Progenitor cell of endocrine pancreas (in vitro differentiated cells): ENCODE measurements around the gene TP53RK. TPM values are rescaled to one million over a fixed set of nuclear protein-coding genes. Genes with fewer than 3 reads are reported as not detected.

Experiments
- DNase-seq: peaks from one replicate; pipeline ENCODE4 v3.0.0; 2021; ENCODE audit warnings: low spot score; ENCODE audit not compliant: unreplicated experiment
- H3K27ac Mint-ChIP-seq: 2 replicates; pipeline ENCODE4 v1.8.0; 2021; ENCODE audit warnings: mild to moderate bottlenecking, moderate library complexity, mixed read lengths
- H3K27me3 Mint-ChIP-seq: 2 replicates; pipeline ENCODE4 v1.8.0; 2021; ENCODE audit warnings: mixed read lengths
- H3K36me3 Mint-ChIP-seq: 2 replicates; pipeline ENCODE4 v1.8.0; 2022; ENCODE audit warnings: mixed read lengths; ENCODE audit not compliant: insufficient read depth
- H3K4me1 Mint-ChIP-seq: 2 replicates; pipeline ENCODE4 v1.8.0; 2021; ENCODE audit warnings: low read depth, mixed read lengths
- H3K4me3 Mint-ChIP-seq: 2 replicates; pipeline ENCODE4 v1.8.0; 2021; ENCODE audit warnings: low read depth, mild to moderate bottlenecking, moderate library complexity, mixed read lengths
- H3K9me3 Mint-ChIP-seq: 2 replicates; pipeline ENCODE4 v1.8.0; 2021; ENCODE audit warnings: low read depth, mixed read lengths
- CTCF ChIP-seq: fragments of 200-600 bp; sonication (generic); IDR thresholded peaks from one replicate; pipeline ENCODE4 v1.5.0; 2021; ENCODE audit warnings: antibody characterized with exemption, mild to moderate bottlenecking; ENCODE audit not compliant: unreplicated experiment
- total RNA-seq: library from RNA; stranded (reverse); gene quantifications from 2 replicates; pipeline ENCODE4 v1.2.1, GENCODE V29; 2021

The TP53RK gene
- total RNA-seq, 1 donor from 2014 or later = 11.5 TPM

DNA sequence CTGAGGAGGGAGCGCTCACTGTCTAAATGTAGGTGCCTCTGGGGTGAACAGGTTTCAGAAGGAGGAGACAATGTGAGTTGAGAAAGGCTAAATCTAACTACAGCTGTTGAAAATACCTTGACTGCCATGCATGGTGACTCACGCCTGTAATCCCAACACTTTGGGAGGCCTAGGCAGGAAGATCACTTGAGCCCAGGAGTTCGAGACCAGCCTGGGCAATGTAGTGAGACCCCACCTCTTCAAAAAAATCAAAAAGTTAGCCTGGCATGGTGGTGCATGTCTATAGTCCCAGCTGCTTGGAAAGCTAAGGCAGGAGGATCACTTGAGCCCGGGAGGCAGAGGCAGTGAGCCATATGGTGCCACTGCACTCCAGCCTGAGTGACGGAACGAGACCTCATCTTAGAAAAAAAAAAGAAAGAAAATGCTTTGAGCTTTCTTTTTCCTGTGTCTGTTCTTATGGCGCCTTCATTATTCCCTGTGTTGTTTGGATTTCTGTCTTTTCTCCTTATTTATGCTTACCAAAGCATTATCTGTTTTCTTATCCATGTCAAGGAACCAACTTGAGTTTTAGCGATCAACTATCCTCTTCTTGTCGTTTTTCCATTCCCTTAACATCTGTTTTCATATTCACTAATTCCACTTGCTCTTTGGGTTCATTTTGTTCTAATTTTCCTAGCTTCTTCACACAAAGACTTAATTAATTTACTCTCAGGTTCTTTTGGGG lies 28.7 kb upstream of the TP53RK start:
- Mint-ChIP-seq H3K36me3 (peaks cover 13% of the 10 kb centered on the region), H3K27ac (no peak overlapping the region)

GRCh38 chr20:46715292-46715756 lies 26.1 kb upstream of the TP53RK start:
- no peaks in the 10 kb centered on the region for H3K27me3 Mint-ChIP-seq
- H3K36me3 Mint-ChIP-seq = peaks cover 8% of the 10 kb centered on the region
- no peak overlapping the region for H3K4me3 Mint-ChIP-seq
- H3K9me3 Mint-ChIP-seq = peaks cover 6% of the 10 kb centered on the region
- peaks cover 8% of the 10 kb centered on the region for H3K4me1 Mint-ChIP-seq
- no peak overlapping the region for H3K27ac Mint-ChIP-seq
- TF ChIP-seq CTCF = no peak
- DNase-seq = no peak

More for the DNA sequence above, 28.7 kb upstream of the TP53RK start:
- H3K9me3 Mint-ChIP-seq = peaks cover 10% of the 10 kb centered on the region
- peaks cover 4% of the 10 kb centered on the region for H3K4me1 Mint-ChIP-seq
- TF ChIP-seq CTCF = no peak
- no peaks in the 10 kb centered on the region for H3K27me3 Mint-ChIP-seq
- DNase-seq = no peak
- no peak overlapping the region for H3K4me3 Mint-ChIP-seq

DNA sequence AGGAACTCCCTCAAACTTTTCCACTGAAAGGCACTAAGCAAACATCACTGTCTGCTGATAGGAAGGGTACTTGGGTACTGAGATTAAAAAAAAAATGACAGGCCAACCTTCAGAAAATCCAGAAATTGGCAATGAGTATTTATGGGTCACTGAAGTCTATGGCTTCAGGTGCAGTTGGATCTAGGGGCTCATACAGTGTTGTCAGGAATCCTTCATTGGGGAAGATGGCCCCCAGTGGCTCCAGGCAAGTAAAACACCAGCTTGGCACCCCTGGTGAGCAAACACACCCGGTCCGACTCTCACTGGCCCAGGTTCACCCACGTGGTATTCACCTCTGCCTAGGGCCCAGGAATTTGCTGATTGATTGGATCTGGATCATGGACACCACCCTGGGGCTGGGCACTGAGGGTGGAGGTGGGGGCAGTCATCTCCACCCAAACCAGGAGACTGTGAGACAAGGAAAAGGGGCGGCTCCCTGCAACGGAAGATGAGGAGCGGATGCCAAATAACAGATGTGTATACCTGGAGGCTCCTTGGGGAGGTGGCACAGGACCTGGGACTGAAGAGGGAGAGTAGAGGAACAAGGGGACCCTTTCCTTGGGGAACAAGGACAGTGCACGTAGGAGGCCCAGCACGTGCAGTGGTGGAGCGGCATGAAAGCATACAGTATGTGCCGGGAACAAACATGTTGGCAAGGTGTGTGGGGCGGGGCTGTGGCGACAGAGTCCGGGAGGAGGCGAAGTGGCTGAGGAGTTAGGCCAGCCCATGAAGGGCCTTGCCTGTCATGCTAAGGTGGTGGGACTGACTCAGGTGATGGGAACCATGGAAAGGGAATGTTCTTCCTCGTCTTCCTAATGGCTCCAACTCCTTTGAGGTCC lies 25.0 kb upstream of the TP53RK start:
- Mint-ChIP-seq H3K27ac (no peak overlapping the region), H3K27me3 (no peaks in the 10 kb centered on the region), H3K9me3 (no peaks in the 10 kb centered on the region), H3K36me3 (peaks cover 1% of the 10 kb centered on the region), H3K4me1 (peaks cover 13% of the 10 kb centered on the region), H3K4me3 (no peak overlapping the region)
- TF ChIP-seq CTCF = no peak
- no peak for DNase-seq

- no peaks in the 10 kb centered on the region for H3K36me3 Mint-ChIP-seq
- H3K4me1 Mint-ChIP-seq = peaks cover 22% of the 10 kb centered on the region
- no peaks in the 10 kb centered on the region for H3K9me3 Mint-ChIP-seq
- no peaks in the 10 kb centered on the region for H3K27me3 Mint-ChIP-seq
- no peak for DNase-seq
- no peak overlapping the region for H3K27ac Mint-ChIP-seq
- no peak overlapping the region for H3K4me3 Mint-ChIP-seq
- no peak for TF ChIP-seq CTCF
Measured at GRCh38 chr20:46712056-46712636, 22.9 kb upstream of the TP53RK start.
